Ectodermal cell (in vitro differentiated cells): ENCODE data around the gene CYP4F8.
"Not testable (repeated sequence)": the region's sequence is repeated elsewhere in the genome, so short reads cannot be mapped to it uniquely, and the experiment has no call there.

Experiments used
- H3K27ac ChIP-seq: 2 replicates; pipeline ENCODE4 v1.7.0; 2013; ENCODE audit warnings: mild to moderate bottlenecking, low read depth, low read length; ENCODE audit not compliant: insufficient read depth, poor library complexity, severe bottlenecking
- H3K27me3 ChIP-seq: 2 replicates; pipeline ENCODE4 v1.7.0; 2013; ENCODE audit warnings: mild to moderate bottlenecking, low read length; ENCODE audit not compliant: insufficient read depth, control insufficient read depth, poor library complexity, severe bottlenecking
- H3K36me3 ChIP-seq: one replicate; pipeline ENCODE4 v1.7.0; 2013; ENCODE audit warnings: low read length; ENCODE audit not compliant: control insufficient read depth, insufficient read depth
- H3K4me1 ChIP-seq: one replicate; pipeline ENCODE4 v1.7.0; 2013; ENCODE audit warnings: low read length; ENCODE audit not compliant: control insufficient read depth, insufficient read depth
- H3K4me3 ChIP-seq: 2 replicates; pipeline ENCODE4 v1.7.0; 2013; ENCODE audit warnings: low read depth, low read length, control low read depth; ENCODE audit not compliant: insufficient read depth
- H3K9me3 ChIP-seq: 2 replicates; pipeline ENCODE4 v1.7.0; 2013; ENCODE audit warnings: mild to moderate bottlenecking, low read length, moderate library complexity; ENCODE audit not compliant: control insufficient read depth
- WGBS, 2 experiments: methylation state at CpG; one replicate each; pipeline ENCODE4 v1.1.7; 2013; ENCODE audit warnings: missing lambda C conversion rate in 2 of 2; 5-methylcytosine and 5-hydroxymethylcytosine counted together

The CYP4F8 gene

DNA sequence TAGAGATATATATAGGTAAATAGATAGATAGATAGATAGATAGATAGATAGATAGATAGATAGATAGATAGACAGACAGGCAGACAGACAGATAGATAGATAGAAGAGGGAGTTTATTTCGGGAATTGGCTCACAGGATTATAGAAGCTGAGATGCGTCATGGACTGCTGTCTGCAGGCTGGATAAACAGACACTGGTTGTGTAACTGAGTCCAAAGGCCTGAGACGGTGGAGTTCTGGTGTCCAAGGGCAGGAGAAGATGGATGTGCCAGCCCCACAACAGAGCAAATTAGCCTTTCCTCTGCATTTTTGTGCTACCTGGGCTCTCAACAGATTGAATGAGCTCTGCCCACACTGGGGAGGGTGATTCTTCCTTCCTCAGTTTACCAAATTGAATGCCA lies 28.4 kb downstream of the CYP4F8 start:
- Histone ChIP-seq H3K9me3 (peaks cover 11% of the 10 kb centered on the region), H3K4me1 (no peaks in the 10 kb centered on the region), H3K36me3 (no peaks in the 10 kb centered on the region), H3K4me3 (no peak overlapping the region), H3K27me3 (no peaks in the 10 kb centered on the region), H3K27ac (no peak overlapping the region)
- WGBS, 2 experiments = 71% methylated on average over 3 of the region's 3 CpGs

GRCh38 chr19:15644066-15644741 lies 29.2 kb downstream of the CYP4F8 start:
- H3K27me3 ChIP-seq = no peaks in the 10 kb centered on the region
- peaks cover 11% of the 10 kb centered on the region for H3K9me3 ChIP-seq
- no peaks in the 10 kb centered on the region for H3K4me1 ChIP-seq
- no peaks in the 10 kb centered on the region for H3K36me3 ChIP-seq
- 69 to 76% methylated on average over 3 of the region's 3 CpGs for WGBS, 2 experiments
- H3K4me3 ChIP-seq = no peak overlapping the region
- no peak overlapping the region for H3K27ac ChIP-seq

GRCh38 chr19:15644816-15645215 lies 29.8 kb downstream of the CYP4F8 start:
- H3K4me3 ChIP-seq = no peak overlapping the region
- H3K36me3 ChIP-seq = no peaks in the 10 kb centered on the region
- no peak overlapping the region for H3K27ac ChIP-seq
- H3K4me1 ChIP-seq = no peaks in the 10 kb centered on the region
- H3K9me3 ChIP-seq = peaks cover 11% of the 10 kb centered on the region
- no peaks in the 10 kb centered on the region for H3K27me3 ChIP-seq
- 46 to 48% methylated on average over 3 of the region's 3 CpGs for WGBS, 2 experiments

DNA sequence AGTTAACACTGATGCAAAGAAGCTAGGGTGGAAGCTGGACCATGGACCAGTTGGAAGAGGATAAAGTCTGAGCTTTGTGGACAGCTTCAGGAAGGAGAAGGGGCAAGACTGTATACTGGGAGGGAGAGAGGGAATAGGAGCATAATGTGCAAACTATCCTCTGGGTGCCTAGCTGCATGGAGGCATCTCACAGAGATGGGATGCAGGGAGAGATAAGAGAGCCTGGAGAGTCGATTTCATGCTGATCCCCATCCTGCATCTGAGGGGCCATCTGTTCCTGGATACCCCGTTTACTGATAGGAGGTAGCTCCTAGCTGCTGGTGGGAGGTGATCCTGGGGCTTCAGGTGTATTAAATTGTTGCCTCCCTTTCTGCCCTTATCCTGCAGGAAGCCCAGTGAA lies 34.5 kb downstream of the CYP4F8 start:
- no peaks in the 10 kb centered on the region for H3K27me3 ChIP-seq
- WGBS, 2 experiments = 48 to 49% methylated on average over 2 of the region's 2 CpGs

DNA sequence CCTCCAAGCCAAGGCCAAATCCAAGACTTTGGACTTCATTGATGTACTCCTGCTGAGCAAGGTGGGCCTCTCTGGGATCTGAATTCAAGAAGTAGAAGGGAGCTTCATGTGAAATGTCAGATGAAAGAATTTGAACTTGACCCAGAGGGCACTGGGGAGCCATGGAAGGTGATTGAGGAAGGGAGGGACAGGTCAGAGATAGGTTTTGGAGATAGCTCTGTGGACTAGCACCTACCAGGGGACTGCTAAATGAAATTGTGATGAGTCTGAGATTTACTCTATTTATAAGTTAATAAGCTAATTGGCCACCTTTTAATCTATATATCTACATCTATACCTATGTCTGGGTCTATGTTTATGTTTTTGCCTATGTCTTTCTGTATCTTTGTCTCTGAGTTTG lies 35.1 kb downstream of the CYP4F8 start:
- not testable (repeated sequence) for H3K36me3 ChIP-seq, H3K4me3 ChIP-seq, H3K4me1 ChIP-seq, H3K27ac ChIP-seq, H3K27me3 ChIP-seq
- peaks cover 14% of the 10 kb centered on the region for H3K9me3 ChIP-seq

More for the DNA sequence above, 34.5 kb downstream of the CYP4F8 start:
- H3K4me3 ChIP-seq = no peak overlapping the region
- H3K4me1 ChIP-seq = no peaks in the 10 kb centered on the region
- H3K36me3 ChIP-seq = no peaks in the 10 kb centered on the region
- H3K27ac ChIP-seq = no peak overlapping the region
- H3K9me3 ChIP-seq = peaks cover 14% of the 10 kb centered on the region

GRCh38 chr19:15651791-15652190 lies 36.8 kb downstream of the CYP4F8 start:
- peaks cover 14% of the 10 kb centered on the region for H3K9me3 ChIP-seq
- no peaks in the 10 kb centered on the region for H3K27me3 ChIP-seq
- H3K4me3 ChIP-seq = no peak overlapping the region
- no peak overlapping the region for H3K27ac ChIP-seq
- H3K36me3 ChIP-seq = no peaks in the 10 kb centered on the region
- no peaks in the 10 kb centered on the region for H3K4me1 ChIP-seq
- 67 to 69% methylated on average over 3 of the region's 3 CpGs for WGBS, 2 experiments

- 71% methylated on average over 7 to 8 of the region's 8 CpGs for WGBS, 2 experiments
- Histone ChIP-seq H3K9me3 (peaks cover 14% of the 10 kb centered on the region), H3K4me1 (no peaks in the 10 kb centered on the region), H3K27me3 (no peaks in the 10 kb centered on the region), H3K36me3 (no peaks in the 10 kb centered on the region), H3K27ac (no peak overlapping the region), H3K4me3 (no peak overlapping the region)
Measured at GRCh38 chr19:15652559-15653278, 37.7 kb downstream of the CYP4F8 start.

DNA sequence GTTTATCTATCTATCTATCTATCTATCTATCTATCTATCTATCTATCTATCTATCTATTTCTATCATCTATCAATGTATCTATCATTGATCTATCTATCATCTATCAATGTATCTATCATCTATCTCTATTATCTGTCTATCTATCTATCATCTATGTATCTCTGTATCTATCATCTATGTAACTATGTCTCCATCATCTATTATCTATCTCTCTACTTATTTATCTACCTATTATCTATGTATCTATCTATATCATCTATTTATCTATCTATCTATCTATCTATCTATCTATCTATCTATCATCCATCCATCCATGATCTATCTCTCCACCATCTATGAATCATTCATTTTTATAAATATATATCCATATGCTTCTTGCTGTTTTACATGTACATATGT lies 41.4 kb downstream of the CYP4F8 start:
- H3K27ac ChIP-seq = no peak overlapping the region

GRCh38 chr19:15663247-15663646 lies 48.2 kb downstream of the CYP4F8 start:
- Histone ChIP-seq H3K4me1 (no peaks in the 10 kb centered on the region), H3K9me3 (peaks cover 11% of the 10 kb centered on the region), H3K36me3 (no peaks in the 10 kb centered on the region), H3K27me3 (no peaks in the 10 kb centered on the region), H3K27ac (no peak overlapping the region), H3K4me3 (no peak overlapping the region)
- WGBS, 2 experiments = 74 to 81% methylated on average over 4 of the region's 4 CpGs

More for the DNA sequence above, 41.4 kb downstream of the CYP4F8 start:
- Histone ChIP-seq H3K4me1 (no peaks in the 10 kb centered on the region), H3K27me3 (no peaks in the 10 kb centered on the region), H3K9me3 (peaks cover 16% of the 10 kb centered on the region), H3K4me3 (no peak overlapping the region), H3K36me3 (no peaks in the 10 kb centered on the region)

- Histone ChIP-seq H3K36me3 (no peaks in the 10 kb centered on the region), H3K4me1 (no peaks in the 10 kb centered on the region), H3K27ac (no peak overlapping the region), H3K9me3 (peaks cover 18% of the 10 kb centered on the region), H3K27me3 (no peaks in the 10 kb centered on the region), H3K4me3 (no peak overlapping the region)
- WGBS, 2 experiments = 18 to 37% methylated on average over 1 of the region's 1 CpG
Measured at GRCh38 chr19:15666186-15666585, 51.2 kb downstream of the CYP4F8 start.
